Ishikawa (cell line): Measurements from ENCODE around the gene NRL.

Experiments
- CEBPB ChIP-seq: IDR thresholded peaks from 2 replicates; pipeline ENCODE4 v1.6.1; 2012
- CREB1 ChIP-seq: IDR thresholded peaks from 2 replicates; pipeline ENCODE4 v1.6.1; 2012; ENCODE audit warnings: low read depth
- EGR1 ChIP-seq: IDR thresholded peaks from 2 replicates; pipeline ENCODE4 v1.6.1; 2012
- EP300 ChIP-seq: IDR thresholded peaks from 2 replicates; pipeline ENCODE4 v1.6.1; 2012; ENCODE audit warnings: borderline replicate concordance
- FOXM1 ChIP-seq: IDR thresholded peaks from 2 replicates; pipeline ENCODE4 v1.6.1; 2012; ENCODE audit warnings: low read depth, borderline replicate concordance
- NFIC ChIP-seq: IDR thresholded peaks from 2 replicates; pipeline ENCODE4 v1.6.1; 2012
- RAD21 ChIP-seq: IDR thresholded peaks from 2 replicates; pipeline ENCODE4 v1.6.1; 2012; ENCODE audit warnings: low read depth
- REST ChIP-seq: IDR thresholded peaks from 2 replicates; pipeline ENCODE4 v1.6.1; 2012; ENCODE audit warnings: low read depth, mild to moderate bottlenecking
- TAF1 ChIP-seq: IDR thresholded peaks from 2 replicates; pipeline ENCODE4 v1.6.1; 2012; ENCODE audit warnings: low read depth, mild to moderate bottlenecking
- TCF12 ChIP-seq: IDR thresholded peaks from 2 replicates; pipeline ENCODE4 v1.6.1; 2012; ENCODE audit warnings: low read depth
- TEAD4 ChIP-seq: IDR thresholded peaks from 2 replicates; pipeline ENCODE4 v1.6.1; 2012
- YY1 ChIP-seq: IDR thresholded peaks from 2 replicates; pipeline ENCODE4 v1.6.1; 2012; ENCODE audit warnings: low read depth
- ZBTB7A ChIP-seq: IDR thresholded peaks from 2 replicates; pipeline ENCODE4 v1.6.1; 2012; ENCODE audit warnings: low read depth
- TF ChIP-seq, protein P1 (sequence below): IDR thresholded peaks from 2 replicates; pipeline ENCODE4 v1.6.1; 2012

DNA sequence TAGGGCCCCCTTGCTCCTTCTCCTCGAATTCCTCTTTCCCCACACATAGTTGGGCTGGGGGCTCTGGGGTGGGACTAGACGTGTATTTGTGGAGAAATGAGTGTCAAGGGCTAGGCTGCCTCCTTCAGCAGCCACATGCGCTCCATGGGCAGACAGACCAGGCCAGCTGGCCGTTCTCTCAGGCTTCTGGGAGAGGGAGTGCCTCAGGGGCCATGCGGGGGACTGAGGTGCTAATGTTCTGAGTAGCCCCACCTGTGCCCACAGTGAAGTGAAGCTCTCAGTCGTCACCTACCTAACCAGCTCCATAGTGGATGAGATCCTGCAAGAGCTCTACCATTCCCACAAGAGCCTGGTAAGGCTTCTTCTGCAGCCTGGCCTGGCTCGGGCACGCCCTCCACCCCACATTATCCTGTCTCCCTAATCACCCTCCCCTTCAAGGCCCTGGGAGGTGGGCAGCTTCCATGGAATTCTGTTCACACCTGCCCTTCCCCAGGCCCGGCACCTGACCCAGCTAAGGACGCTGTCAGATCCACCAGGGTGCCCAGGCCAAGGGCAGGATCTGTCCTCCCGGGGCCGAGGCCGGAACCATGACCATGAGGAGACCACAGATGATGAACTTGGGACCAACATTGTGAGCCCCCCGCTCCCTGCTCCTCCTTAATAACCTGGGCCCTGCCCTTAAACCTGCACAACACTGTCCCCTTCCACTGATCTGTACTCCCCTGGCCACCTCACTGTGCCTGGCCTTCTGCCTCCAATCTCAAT lies 52.4 kb downstream of the NRL start:
- no peak for TF ChIP-seq CREB1
- no peak for TF ChIP-seq RAD21
- TF ChIP-seq TAF1 = no peak
- no peak for TF ChIP-seq TCF12
- no peak for TF ChIP-seq EGR1
- no peak for TF ChIP-seq ZBTB7A
- TF ChIP-seq CEBPB = no peak
- TF ChIP-seq YY1 = no peak
- TF ChIP-seq EP300 = no peak
- no peak for TF ChIP-seq FOXM1
- TF ChIP-seq REST = no peak
- no peak for TF ChIP-seq NFIC
- no peak for TF ChIP-seq TEAD4
- TF ChIP-seq, protein P1, sequence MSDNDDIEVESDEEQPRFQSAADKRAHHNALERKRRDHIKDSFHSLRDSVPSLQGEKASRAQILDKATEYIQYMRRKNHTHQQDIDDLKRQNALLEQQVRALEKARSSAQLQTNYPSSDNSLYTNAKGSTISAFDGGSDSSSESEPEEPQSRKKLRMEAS = no peak
